Motor neuron (in vitro differentiated cells): ENCODE results near the gene SLC40A1. TPM values are rescaled to one million over a fixed set of nuclear protein-coding genes. Genes with fewer than 3 reads are reported as not detected.
A peak's percentile ranks its signal among the peaks of the same experiment; 100 is the strongest.

Experiments
- ATAC-seq, 8 experiments: fragments of 200-7000 bp; cut with Tn5 transposase; replicated peaks in 6 of 8; 2 replicates each; pipeline ENCODE4 v1.8.0; 2021; ENCODE audit warnings: mild to moderate bottlenecking in 8 of 8, moderate library complexity in 8 of 8
- H3K27ac ChIP-seq, 2 donors: fragments of 250-450 bp; sonication (Bioruptor Pico); 2 replicates each; pipeline ENCODE4 v1.9.0; 2021; ENCODE audit warnings: antibody characterized with exemption in 2 of 2, mild to moderate bottlenecking in 2 of 2, moderate library complexity in 1 of 2
- H3K4me1 ChIP-seq, 2 donors: fragments of 250-450 bp; sonication (Bioruptor Pico); replicated peaks in 1 of 2; 2 replicates each; pipeline ENCODE4 v1.6.1; 2021; ENCODE audit warnings: antibody characterized with exemption in 2 of 2, mild to moderate bottlenecking in 2 of 2, moderate library complexity in 1 of 2
- H3K4me3 ChIP-seq, 5 donors: fragments of 250-450 bp; sonication (Bioruptor Pico); 2 replicates each; pipeline ENCODE4 v1.9.0; 2021; ENCODE audit warnings: antibody characterized with exemption in 5 of 5, mild to moderate bottlenecking in 5 of 5, moderate library complexity in 4 of 5
- WGBS, 10 experiments: fragments of 450-650 bp; shearing (Covaris generic); methylation state at CpG; one replicate each; pipeline ENCODE4 v1.0.0; 2022; 5-methylcytosine and 5-hydroxymethylcytosine counted together
- in situ Hi-C, 9 experiments: fragments of 400-800 bp; cut with MboI; loops; one replicate each; pipeline ENCODE4 v1.15.0; 2021; ENCODE audit warnings: low sequenced_read_pairs in 9 of 9, low pct_unique_long_range_greater_than_20kb in 2 of 9; ENCODE audit not compliant: unreplicated experiment in 9 of 9
- total RNA-seq, 8 experiments: library from RNA; unstranded; fragments of 300-600 nt; gene quantifications; 2 replicates each; pipeline versions ENCODE4 v1.2.3 to v1.2.4, GENCODE V29; 2022

Gene SLC40A1
- total RNA-seq, 8 experiments from 2014 or later = 3.1 to 27.6 (median 4.1) TPM

- 25 to 100% (median 64%) methylated on average over 1 to 5 of the region's 5 CpGs for WGBS, 10 experiments
- ATAC-seq = peak in 5 of 8 experiments; percentile 27 to 96 (median 49)
- Histone ChIP-seq H3K27ac (no peak overlapping the region), H3K4me1 (no peaks in the 10 kb centered on the region), H3K4me3 (no peak overlapping the region)
- in situ Hi-C loops = no loop called here
Measured at GRCh38 chr2:189522435-189523151, 58.0 kb downstream of the SLC40A1 start.

DNA sequence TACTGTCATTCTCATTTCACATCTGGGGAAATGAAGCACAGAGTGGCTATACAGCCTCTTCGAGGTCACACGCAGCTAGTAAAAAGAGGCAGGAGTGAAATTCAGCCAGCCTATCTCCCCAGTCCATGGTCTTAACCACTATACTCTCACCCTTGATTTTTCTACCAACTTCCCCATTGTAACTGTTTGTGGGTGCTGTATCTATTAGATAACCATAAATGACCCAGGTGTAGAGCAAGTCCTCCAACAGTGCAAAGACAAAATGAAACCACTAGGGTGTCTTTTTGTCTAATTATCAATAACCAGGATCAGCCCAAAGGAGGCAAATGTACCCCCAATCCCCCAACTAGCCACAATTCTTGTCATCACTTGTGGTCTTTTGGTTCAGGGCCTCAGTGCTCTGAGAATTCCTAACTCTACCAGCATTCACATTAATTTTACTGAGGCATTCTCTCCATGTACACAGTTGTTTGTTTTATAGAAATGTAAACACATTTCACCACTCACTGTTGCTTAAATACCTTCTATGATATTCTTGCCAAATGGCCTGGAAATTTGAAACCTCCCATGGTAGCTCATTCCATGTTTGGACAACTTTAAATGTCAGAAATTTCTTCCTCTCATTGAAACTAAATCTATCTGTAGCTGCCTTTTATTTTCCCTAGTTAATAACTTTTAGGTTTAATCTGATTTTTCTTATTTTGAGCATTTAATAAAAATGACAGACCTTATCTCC is 58.7 kb downstream of the SLC40A1 start:
- in situ Hi-C loops = no loop called here
- WGBS, 10 experiments = 72 to 100% (median 94%) methylated on average over 1 to 2 of the region's 2 CpGs; no CpG with 5 or more reads in 4 of the 10 experiments
- H3K27ac ChIP-seq = no peak overlapping the region
- ATAC-seq = no peak
- no peak overlapping the region for H3K4me3 ChIP-seq
- H3K4me1 ChIP-seq = no peaks in the 10 kb centered on the region

- H3K4me3 ChIP-seq = no peak overlapping the region
- 35 to 93% (median 84%) methylated on average over 1 to 6 of the region's 6 CpGs; no CpG with 5 or more reads in 1 of the 10 experiments for WGBS, 10 experiments
- peak in 2 of 8 experiments; percentile 31 to 48 for ATAC-seq
- no peak overlapping the region for H3K27ac ChIP-seq
- in situ Hi-C loops = no loop called here
- H3K4me1 ChIP-seq = no peaks in the 10 kb centered on the region
Measured at GRCh38 chr2:189519631-189520387, 60.8 kb downstream of the SLC40A1 start.

DNA sequence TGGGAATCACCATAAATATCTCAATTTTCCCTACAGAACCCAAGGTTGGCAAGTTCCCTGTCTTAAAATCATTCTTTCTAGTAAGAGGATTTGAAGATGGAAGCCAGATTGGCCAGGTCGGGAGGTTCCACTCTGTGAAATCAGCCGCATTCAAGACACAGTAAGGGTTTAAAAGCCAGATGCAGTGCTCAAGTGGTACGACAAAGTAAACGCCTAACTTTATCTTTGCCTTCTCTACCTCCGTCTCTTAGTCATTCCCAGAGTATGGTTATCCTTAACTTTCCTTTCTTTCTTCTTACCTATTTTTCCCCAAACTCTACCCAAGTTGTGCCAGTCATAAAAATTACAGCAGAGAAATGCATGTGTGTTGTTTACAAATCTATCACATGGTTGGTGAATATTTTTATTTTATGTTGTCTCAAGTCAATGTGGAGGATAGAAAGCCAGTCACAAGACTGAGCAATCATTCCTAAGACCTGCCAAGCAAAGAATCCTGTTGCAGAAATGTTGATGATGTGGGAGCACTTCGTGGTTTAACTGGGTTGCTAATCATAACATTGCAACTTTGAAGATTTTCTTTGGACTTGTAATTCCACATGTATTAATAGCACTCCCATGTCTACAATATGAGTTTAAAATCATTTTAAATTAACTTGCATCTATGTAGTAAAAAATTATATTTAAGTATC is 62.6 kb downstream of the SLC40A1 start:
- no peak for ATAC-seq
- in situ Hi-C loops = no loop called here
- H3K4me3 ChIP-seq = no peak overlapping the region
- no peaks in the 10 kb centered on the region for H3K4me1 ChIP-seq
- WGBS, 10 experiments = 66 to 95% (median 80%) methylated on average over 1 to 6 of the region's 6 CpGs; no CpG with 5 or more reads in 1 of the 10 experiments
- no peak overlapping the region for H3K27ac ChIP-seq

- in situ Hi-C loops = no loop called here
- no peak overlapping the region for H3K4me3 ChIP-seq
- ATAC-seq = no peak
- H3K4me1 ChIP-seq = no peaks in the 10 kb centered on the region
- 53 to 96% (median 75%) methylated on average over 1 to 3 of the region's 3 CpGs; no CpG with 5 or more reads in 1 of the 10 experiments for WGBS, 10 experiments
- no peak overlapping the region for H3K27ac ChIP-seq
Measured at GRCh38 chr2:189516546-189516945, 64.0 kb downstream of the SLC40A1 start.

DNA sequence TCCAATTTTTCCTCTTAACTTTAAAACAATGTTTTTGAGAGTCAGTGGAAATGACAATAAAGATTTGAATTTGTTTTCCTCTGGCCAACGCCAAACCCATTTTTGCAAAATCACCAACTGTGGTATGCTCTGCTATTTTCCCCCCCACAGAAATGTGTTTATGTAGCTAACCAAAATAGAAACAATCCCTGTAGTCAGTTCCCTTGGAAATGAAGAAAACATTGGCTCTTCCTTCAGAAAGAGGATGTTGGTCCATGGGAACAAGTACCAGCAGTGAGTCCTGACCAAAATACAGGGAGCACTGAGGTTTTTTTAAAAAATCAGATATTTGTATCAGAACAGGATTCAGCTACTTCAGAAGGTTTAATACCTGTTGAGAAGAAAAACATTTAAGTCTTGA is 65.3 kb downstream of the SLC40A1 start:
- peak in 1 of 8 experiments; percentile 51 for ATAC-seq
- in situ Hi-C loops = no loop called here
- 0 to 100% (median 90%) methylated on average over 1 of the region's 1 CpG; no CpG with 5 or more reads in 2 of the 10 experiments for WGBS, 10 experiments
- H3K27ac ChIP-seq = no peak overlapping the region
- H3K4me1 ChIP-seq = no peaks in the 10 kb centered on the region
- H3K4me3 ChIP-seq = no peak overlapping the region

DNA sequence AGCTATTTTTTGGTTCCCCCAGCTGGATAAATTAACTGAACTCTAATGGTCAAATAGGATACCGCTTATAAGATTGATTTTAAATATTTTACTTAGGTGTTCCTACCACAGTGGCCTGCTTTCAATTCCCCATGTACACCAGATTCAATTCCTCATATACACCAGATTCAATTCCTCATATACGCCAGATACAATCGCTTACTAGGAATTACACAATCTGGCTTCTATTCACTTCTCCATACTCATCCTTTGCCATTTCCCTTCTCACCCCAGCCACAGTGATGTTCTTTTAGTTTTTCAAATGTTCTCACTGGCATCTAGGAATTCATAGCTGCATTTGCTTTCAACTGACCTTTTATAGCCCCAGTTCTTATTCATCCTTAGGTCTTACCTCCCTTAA is 66.5 kb downstream of the SLC40A1 start:
- Histone ChIP-seq H3K27ac (no peak overlapping the region), H3K4me1 (no peaks in the 10 kb centered on the region), H3K4me3 (no peak overlapping the region)
- ATAC-seq = no peak
- 85 to 100% (median 100%) methylated on average over 1 to 3 of the region's 3 CpGs for WGBS, 10 experiments
- in situ Hi-C loops = no loop called here

GRCh38 chr2:189512879-189513278 is 67.7 kb downstream of the SLC40A1 start:
- ATAC-seq = no peak
- 6 to 100% (median 43%) methylated on average over 1 to 3 of the region's 3 CpGs; no CpG with 5 or more reads in 2 of the 10 experiments for WGBS, 10 experiments
- Histone ChIP-seq H3K4me3 (no peak overlapping the region), H3K27ac (no peak overlapping the region), H3K4me1 (no peaks in the 10 kb centered on the region)
- in situ Hi-C loops = no loop called here

GRCh38 chr2:189511960-189512319 is 68.6 kb downstream of the SLC40A1 start:
- in situ Hi-C loops = no loop called here
- no peak for ATAC-seq
- no peak overlapping the region for H3K4me3 ChIP-seq
- no peaks in the 10 kb centered on the region for H3K4me1 ChIP-seq
- no peak overlapping the region for H3K27ac ChIP-seq

DNA sequence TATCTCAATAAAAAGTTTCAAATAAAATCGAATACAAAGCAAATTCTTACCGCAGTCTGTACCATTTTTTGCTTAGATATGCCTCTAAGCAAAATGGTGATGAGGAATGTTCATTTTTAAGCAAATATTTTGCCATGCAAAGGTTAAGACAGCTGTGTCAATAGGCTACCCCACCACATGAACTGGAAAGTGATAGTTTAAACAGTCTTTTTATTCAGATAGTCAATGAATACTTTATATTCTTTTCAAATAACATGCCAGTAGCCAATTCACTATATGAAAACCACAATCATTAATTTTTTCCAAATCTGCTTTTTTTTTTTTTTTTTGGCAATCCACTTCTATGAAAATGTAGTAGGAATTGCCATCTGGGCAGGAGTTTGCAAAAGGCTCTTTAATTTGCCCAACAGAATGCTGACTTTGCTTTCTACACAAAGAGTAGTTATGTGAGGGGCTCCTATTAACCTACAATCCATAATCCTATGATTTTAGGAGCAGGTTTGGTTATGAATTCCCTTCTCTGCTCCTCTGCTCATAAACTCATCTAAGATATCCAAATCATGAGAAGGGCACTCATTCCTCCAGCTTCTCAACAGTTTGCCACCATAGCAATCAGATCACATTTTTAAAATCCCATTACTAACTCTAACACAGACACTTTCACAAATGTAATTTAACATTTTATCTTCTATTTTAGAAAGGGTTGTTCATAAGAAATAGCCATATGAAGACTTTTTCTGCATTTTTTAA is 69.2 kb downstream of the SLC40A1 start:
- Histone ChIP-seq H3K4me1 (no peaks in the 10 kb centered on the region), H3K4me3 (no peak overlapping the region), H3K27ac (no peak overlapping the region)
- in situ Hi-C loops = no loop called here
- no peak for ATAC-seq
- 39 to 94% (median 79%) methylated on average over 1 to 2 of the region's 2 CpGs for WGBS, 10 experiments
